K562 (cell line): Measurements from ENCODE around the gene UNKL. TPM values are rescaled to one million over a fixed set of nuclear protein-coding genes. Genes with fewer than 3 reads are reported as not detected.

Experiments used
- CAMTA2 ChIP-seq: fragments of 250-450 bp; sonication (Bioruptor Pico); conservative IDR thresholded peaks from 2 replicates; pipeline ENCODE4 v1.5.1; 2022
- CREM ChIP-seq: IDR thresholded peaks from 2 replicates; pipeline ENCODE4 v1.6.1; 2014; ENCODE audit warnings: antibody characterized with exemption, low read depth
- ETS1 ChIP-seq: conservative IDR thresholded peaks from 2 replicates; pipeline ENCODE4 v1.6.1; 2011; ENCODE audit warnings: low read depth, mild to moderate bottlenecking, low read length; ENCODE audit not compliant: control insufficient read depth
- ETV5 ChIP-seq: sonication (generic); formaldehyde crosslinking; IDR thresholded peaks from 2 replicates; pipeline ENCODE4 v1.4.0; 2020; ENCODE audit warnings: low read depth, mild to moderate bottlenecking, missing genetic modification reagents
- FOXA1 ChIP-seq: fragments of 450-650 bp; IDR thresholded peaks from 2 replicates; pipeline ENCODE4 v1.6.1; 2016; ENCODE audit warnings: mild to moderate bottlenecking, borderline replicate concordance
- GTF2A2 ChIP-seq: IDR thresholded peaks from 2 replicates; pipeline ENCODE4 v1.6.1; 2016; ENCODE audit warnings: mild to moderate bottlenecking, missing genetic modification characterization, missing compliant biosample characterization
- HMGXB4 ChIP-seq: sonication (generic); formaldehyde crosslinking; IDR thresholded peaks from 2 replicates; pipeline ENCODE4 v1.8.1; 2023; ENCODE audit warnings: mild to moderate bottlenecking, missing genetic modification reagents
- KAT8 ChIP-seq: fragments of 450-650 bp; IDR thresholded peaks from 2 replicates; pipeline ENCODE4 v1.6.1; 2016; ENCODE audit warnings: low read depth, mild to moderate bottlenecking
- LEF1 ChIP-seq: fragments of 450-650 bp; IDR thresholded peaks from 2 replicates; pipeline ENCODE4 v1.6.1; 2016; ENCODE audit warnings: mild to moderate bottlenecking
- MCM2 ChIP-seq: fragments of 450-650 bp; IDR thresholded peaks from 2 replicates; pipeline ENCODE4 v1.6.1; 2017; ENCODE audit warnings: low read depth, mild to moderate bottlenecking
- MTA2 ChIP-seq: fragments of 450-650 bp; IDR thresholded peaks from 2 replicates; pipeline ENCODE4 v1.6.1; 2016; ENCODE audit warnings: low read depth
- MYNN ChIP-seq, 2 experiments: sonication (generic); formaldehyde crosslinking in 1 of 2; IDR thresholded peaks; 2 replicates each; pipeline versions ENCODE4 v1.5.0 to v1.6.1; 2016 to 2020; ENCODE audit warnings: antibody characterized with exemption in 1 of 2, missing genetic modification reagents in 1 of 2
- NEUROD1 ChIP-seq: fragments of 150-350 bp; IDR thresholded peaks from 2 replicates; pipeline ENCODE4 v1.6.1; 2014; ENCODE audit warnings: borderline replicate concordance, low read length, low read depth; ENCODE audit not compliant: partially characterized antibody
- PBX2 ChIP-seq, 2 experiments: IDR thresholded peaks in 1 of 2; conservative IDR thresholded peaks in 1 of 2; 2 replicates each; pipeline ENCODE4 v1.6.1; 2016; ENCODE audit warnings: low read depth in 2 of 2, mild to moderate bottlenecking in 1 of 2, missing compliant biosample characterization in 1 of 2, missing genetic modification characterization in 1 of 2, moderate library complexity in 1 of 2
- POLR2G ChIP-seq: fragments of 200-400 bp; formaldehyde crosslinking; IDR thresholded peaks from 2 replicates; pipeline ENCODE4 v1.6.1; 2017; ENCODE audit warnings: low read depth, mild to moderate bottlenecking, antibody characterized with exemption, low read length, moderate library complexity
- PPARD ChIP-seq: fragments of 250-450 bp; sonication (Bioruptor Pico); IDR thresholded peaks from 2 replicates; pipeline ENCODE4 v1.8.0; 2022; ENCODE audit warnings: inconsistent platforms, mild to moderate bottlenecking, moderate library complexity
- SIN3A ChIP-seq, 2 experiments: fragments of 150-350 bp in 1 of 2; IDR thresholded peaks; 2 replicates each; pipeline ENCODE4 v1.6.1; 2011 to 2016; ENCODE audit warnings: borderline replicate concordance in 2 of 2, low read depth in 2 of 2, low read length in 2 of 2, mild to moderate bottlenecking in 2 of 2, moderate library complexity in 2 of 2; ENCODE audit not compliant: control insufficient read depth in 1 of 2
- STAT5B ChIP-seq: fragments of 250-450 bp; sonication (Bioruptor Pico); IDR thresholded peaks from 2 replicates; pipeline ENCODE4 v1.8.0; 2021; ENCODE audit warnings: mild to moderate bottlenecking, inconsistent platforms
- TBL1XR1 ChIP-seq, 2 experiments: IDR thresholded peaks; 2 replicates each; pipeline ENCODE4 v1.6.1; 2012; ENCODE audit warnings: improper control_type of control experiment in 2 of 2, low read length in 2 of 2, mild to moderate bottlenecking in 1 of 2
- ZFP36 ChIP-seq: fragments of 150-350 bp; IDR thresholded peaks from 2 replicates; pipeline ENCODE4 v1.6.1; 2018; ENCODE audit warnings: low read length, low read depth; ENCODE audit not compliant: partially characterized antibody
- ZNF197 ChIP-seq: fragments of 200-800 bp; sonication (Bioruptor generic); IDR thresholded peaks from 2 replicates; pipeline ENCODE4 v1.6.1; 2016; ENCODE audit warnings: low read depth, missing genetic modification characterization, missing compliant biosample characterization
- ZNF41 ChIP-seq: fragments of 250-450 bp; sonication (Bioruptor Pico); conservative IDR thresholded peaks from 2 replicates; pipeline ENCODE4 v1.4.0; 2020; ENCODE audit warnings: mild to moderate bottlenecking
- ZNF699 ChIP-seq: fragments of 250-450 bp; sonication (Bioruptor Pico); IDR thresholded peaks from 2 replicates; pipeline ENCODE4 v1.8.0; 2021; ENCODE audit warnings: mild to moderate bottlenecking, moderate library complexity; ENCODE audit not compliant: insufficient replicate concordance
- ZNF79 ChIP-seq: fragments of 250-450 bp; sonication (Bioruptor Pico); IDR thresholded peaks from 2 replicates; pipeline ENCODE4 v1.4.0; 2020; ENCODE audit warnings: low read depth, mild to moderate bottlenecking, moderate library complexity
- polyA plus RNA-seq, 8 experiments: library from polyadenylated mRNA; depleted of rRNA in 4 of 8; stranded (reverse) in 5 of 8; unstranded in 3 of 8; fragments of >200 nt; fragmentation: Nextera tagmentation in 2 of 8; fragmentation: Illumina TruSeq in 1 of 8; extraction: Ambion mirVana in 2 of 8; extraction: Trizol in 1 of 8; gene quantifications; 2 replicates each; pipeline versions ENCODE4 v1.2.1 to v1.2.3, GENCODE V29; 2011 to 2014; ENCODE audit warnings: inconsistent platforms in 1 of 8, missing spikeins in 1 of 8
- total RNA-seq, 7 experiments: library from RNA; depleted of rRNA in 6 of 7; stranded (reverse); fragments of >200 nt in 6 of 7; fragmentation: Illumina TruSeq in 2 of 7; extraction: Trizol in 2 of 7; gene quantifications; 2 replicates each; pipeline versions ENCODE4 v1.2.1 to v1.2.3, GENCODE V29; 2011 to 2021; ENCODE audit warnings: low replicate concordance in 1 of 7

UNKL gene
- total and polyA plus RNA-seq, 9 of the 15 experiments (the other 6 are each of a cell fraction or from before 2014, with no cell fraction given) = 0.37 to 30.2 (median 5.1) TPM

- TF ChIP-seq ZNF79 (CRISPR knock-in tag) (no peak), STAT5B (no peak), SIN3A (IDR thresholded peaks at IDR 0.05; ENCODE audit: borderline replicate concordance in 2 of 2, control insufficient read depth in 1 of 2, low read depth in 2 of 2, low read length in 2 of 2) (no peak), ZNF197 (CRISPR knock-in tag) (no peak), PBX2 (CRISPR knock-in tag; IDR thresholded peaks at IDR 0.05; ENCODE audit: low read depth) (no peak), PBX2 (tag; conservative IDR thresholded peaks at IDR 0.05; ENCODE audit: low read depth) (no peak), ETV5 (CRISPR knock-in tag) (0 out of 2 replicates have a peak, but pooled peaks have one; percentile 24), POLR2G (peak; percentile 52), HMGXB4 (CRISPR knock-in tag) (no peak), ZNF699 (CRISPR knock-in tag) (no peak), NEUROD1 (no peak), ZNF41 (CRISPR knock-in tag) (no peak), MCM2 (no peak), PPARD (CRISPR knock-in tag) (no peak), ZFP36 (peak; percentile 7), GTF2A2 (tag) (no peak), MYNN (IDR thresholded peaks at IDR 0.05) (no peak), MYNN (CRISPR knock-in tag; IDR thresholded peaks at IDR 0.05) (no peak), MTA2 (no peak), KAT8 (no peak), FOXA1 (no peak), CAMTA2 (CRISPR knock-in tag) (no peak), LEF1 (no peak), CREM (peak; percentile 72), TBL1XR1 (IDR thresholded peaks at IDR 0.05; ENCODE audit: low read length in 2 of 2) (no peak), ETS1 (no peak)
These were observed 50.9 kb downstream of the UNKL start (continued) for GRCh38 chr16:1363501-1364041.
